Neural cell (in vitro differentiated cells): ENCODE results near the gene TSPYL6. TPM values are rescaled to one million over a fixed set of nuclear protein-coding genes. Genes with fewer than 3 reads are reported as not detected.
"Not testable (repeated sequence)": the region's sequence is repeated elsewhere in the genome, so short reads cannot be mapped to it uniquely, and the experiment has no call there.

Source experiments
- H2AFZ ChIP-seq: fragments of 200-600, 300-800 bp; sonication (generic), shearing (Covaris generic); 2 replicates; pipeline ENCODE4 v1.6.0; 2014; ENCODE audit warnings: low read depth, mild to moderate bottlenecking, antibody characterized with exemption, low read length, moderate library complexity
- H3F3A ChIP-seq: fragments of 200-600 bp; shearing (Covaris generic); 2 replicates; pipeline ENCODE4 v1.6.1; 2016; ENCODE audit warnings: mild to moderate bottlenecking, moderate library complexity, mixed read lengths, antibody characterized with exemption, low read length; ENCODE audit not compliant: insufficient read depth, poor library complexity, severe bottlenecking
- H3K27ac ChIP-seq: fragments of 200-600, 300-800 bp; sonication (generic), shearing (Covaris generic); 2 replicates; pipeline ENCODE4 v1.5.1; 2014; ENCODE audit warnings: mild to moderate bottlenecking, low read length, moderate library complexity
- H3K27me3 ChIP-seq: fragments of 300-800, 200-600 bp; sonication (generic), shearing (Covaris generic); 2 replicates; pipeline ENCODE4 v1.6.0; 2014; ENCODE audit warnings: mild to moderate bottlenecking, low read depth, low read length, moderate library complexity; ENCODE audit not compliant: insufficient read depth
- H3K36me3 ChIP-seq: fragments of 300-800, 200-600 bp; sonication (generic), shearing (Covaris generic); 2 replicates; pipeline ENCODE4 v1.5.1; 2014; ENCODE audit warnings: mild to moderate bottlenecking, antibody characterized with exemption, low read length, moderate library complexity; ENCODE audit not compliant: insufficient read depth
- H3K4me2 ChIP-seq: fragments of 300-800, 200-600 bp; sonication (generic), shearing (Covaris generic); 2 replicates; pipeline ENCODE4 v1.6.0; 2014; ENCODE audit warnings: mild to moderate bottlenecking, low read length
- H3K4me3 ChIP-seq: fragments of 300-800, 200-600 bp; sonication (generic), shearing (Covaris generic); 2 replicates; pipeline ENCODE4 v1.5.1; 2014; ENCODE audit warnings: mild to moderate bottlenecking, low read length, moderate library complexity
- H3K79me2 ChIP-seq: fragments of 200-600 bp; shearing (Covaris generic); replicated peaks from 2 replicates; pipeline ENCODE4 v1.6.0; 2014; ENCODE audit warnings: mild to moderate bottlenecking, low read length, moderate library complexity; ENCODE audit not compliant: insufficient read depth
- H3K9ac ChIP-seq: fragments of 300-800, 200-600 bp; sonication (generic), shearing (Covaris generic); 2 replicates; pipeline ENCODE4 v1.6.1; 2016; ENCODE audit warnings: mild to moderate bottlenecking, low read length, mixed read lengths
- H3K9me2 ChIP-seq: fragments of 200-600 bp; shearing (Covaris generic); 2 replicates; pipeline ENCODE4 v1.6.1; 2016; ENCODE audit warnings: mild to moderate bottlenecking, low read length, mixed read lengths; ENCODE audit not compliant: insufficient read depth
- H3K9me3 ChIP-seq: fragments of 200-600, 300-800 bp; sonication (generic), shearing (Covaris generic); 2 replicates; pipeline ENCODE4 v1.6.1; 2016; ENCODE audit warnings: mild to moderate bottlenecking, mixed run types, low read length, moderate library complexity, mixed read lengths
- H4K20me1 ChIP-seq: fragments of 200-600 bp; shearing (Covaris generic); 2 replicates; pipeline ENCODE4 v1.6.1; 2016; ENCODE audit warnings: mild to moderate bottlenecking, mixed run types; ENCODE audit not compliant: insufficient read depth
- EP300 ChIP-seq: fragments of 450-650 bp; conservative IDR thresholded peaks from 2 replicates; pipeline ENCODE4 v1.6.1; 2014; ENCODE audit warnings: antibody characterized with exemption, mild to moderate bottlenecking, moderate library complexity; ENCODE audit not compliant: poor library complexity, severe bottlenecking
- EZH2 ChIP-seq: fragments of 200-600, 300-800 bp; shearing (Covaris generic), sonication (generic); IDR thresholded peaks from 2 replicates; pipeline ENCODE4 v1.6.1; 2014; ENCODE audit warnings: antibody characterized with exemption, low read length, borderline replicate concordance, mild to moderate bottlenecking; ENCODE audit not compliant: insufficient read depth, poor library complexity, severe bottlenecking
- MXI1 ChIP-seq: fragments of 450-650 bp; conservative IDR thresholded peaks from 2 replicates; pipeline ENCODE4 v1.6.1; 2014; ENCODE audit warnings: antibody characterized with exemption, mild to moderate bottlenecking; ENCODE audit not compliant: poor library complexity, severe bottlenecking
- POLR2AphosphoS5 ChIP-seq: IDR thresholded peaks from 2 replicates; pipeline ENCODE4 v1.6.1; 2012
- RAD21 ChIP-seq: fragments of 450-650 bp; conservative IDR thresholded peaks from 2 replicates; pipeline ENCODE4 v1.6.1; 2014; ENCODE audit warnings: antibody characterized with exemption, mild to moderate bottlenecking, moderate library complexity
- SMC3 ChIP-seq: fragments of 450-650 bp; conservative IDR thresholded peaks from 2 replicates; pipeline ENCODE4 v1.6.1; 2014; ENCODE audit warnings: antibody characterized with exemption, mild to moderate bottlenecking, moderate library complexity; ENCODE audit not compliant: poor library complexity
- TAF1 ChIP-seq: IDR thresholded peaks from 2 replicates; pipeline ENCODE4 v1.6.1; 2012; ENCODE audit warnings: low read depth
- polyA plus RNA-seq: library from polyadenylated mRNA; depleted of rRNA; stranded (reverse); fragments of >200 nt; gene quantifications from 2 replicates; pipeline ENCODE4 v1.2.3, GENCODE V29; 2014
- TF ChIP-seq, protein P1 (sequence below): fragments of 450-650 bp; IDR thresholded peaks from 2 replicates; pipeline ENCODE4 v1.5.1; 2014; ENCODE audit warnings: antibody characterized with exemption, mild to moderate bottlenecking, moderate library complexity; ENCODE audit not compliant: poor library complexity, severe bottlenecking
- TF ChIP-seq, protein P2 (sequence below): IDR thresholded peaks from 2 replicates; pipeline ENCODE4 v1.6.1; 2012; ENCODE audit warnings: borderline replicate concordance

TSPYL6 gene
- polyA plus RNA-seq, 1 donor from 2014 or later, result not detected

DNA sequence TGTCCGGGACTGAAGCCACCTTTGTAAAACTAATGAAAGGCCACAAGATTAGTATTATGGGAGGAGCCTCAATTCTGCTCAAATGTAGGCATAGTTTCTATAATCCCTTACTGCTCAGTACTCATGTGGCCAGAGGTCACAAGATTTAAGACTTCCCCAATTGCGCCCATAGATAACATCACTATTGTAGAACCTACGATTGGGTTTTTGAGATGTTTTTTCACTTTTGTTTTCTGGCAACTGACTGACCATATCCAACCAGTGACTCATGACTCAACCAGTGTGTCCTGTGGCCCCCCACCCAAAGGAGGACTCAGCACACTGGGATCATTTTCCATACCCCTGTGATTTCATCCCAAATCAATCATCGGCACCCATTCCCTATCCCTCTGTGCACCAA, 15.2 kb upstream of the TSPYL6 start:
- Histone ChIP-seq H2AFZ (no peak overlapping the region), H3F3A (no peaks in the 10 kb centered on the region), H3K27me3 (no peaks in the 10 kb centered on the region), H3K4me2 (no peak overlapping the region), H3K4me3 (no peak overlapping the region), H3K9me3 (no peaks in the 10 kb centered on the region), H3K9ac (no peak overlapping the region), H3K36me3 (no peaks in the 10 kb centered on the region), H3K79me2 (no peaks in the 10 kb centered on the region), H4K20me1 (no peaks in the 10 kb centered on the region), H3K9me2 (no peaks in the 10 kb centered on the region), H3K27ac (no peak overlapping the region)
- TF ChIP-seq SMC3 (no peak), RAD21 (no peak), EP300 (no peak)

DNA sequence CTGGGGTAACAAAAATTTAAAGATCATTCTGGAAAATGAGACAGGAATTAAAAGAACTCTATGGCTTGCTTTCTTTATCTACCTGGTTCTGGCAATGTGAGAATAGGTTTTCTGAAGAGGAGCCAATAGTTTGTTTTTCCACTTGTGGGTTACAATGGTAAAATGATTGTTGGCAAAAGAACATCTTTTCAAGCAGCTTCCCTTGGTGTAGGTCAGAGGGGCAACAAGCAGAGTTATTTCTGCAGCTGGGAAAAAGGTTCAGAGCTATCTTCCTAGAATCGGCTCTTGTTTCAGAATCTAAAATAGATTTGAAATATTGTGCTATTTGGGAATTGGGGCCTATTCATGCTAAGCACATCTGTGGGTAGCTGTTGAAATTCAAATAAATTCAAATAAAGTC, 11.5 kb upstream of the TSPYL6 start:
- Histone ChIP-seq H3K4me2 (no peak overlapping the region), H2AFZ (no peak overlapping the region), H3F3A (no peaks in the 10 kb centered on the region), H3K27me3 (no peaks in the 10 kb centered on the region), H3K79me2 (no peaks in the 10 kb centered on the region), H4K20me1 (no peaks in the 10 kb centered on the region), H3K36me3 (no peaks in the 10 kb centered on the region), H3K9me3 (no peaks in the 10 kb centered on the region), H3K9ac (no peak overlapping the region), H3K4me3 (no peak overlapping the region), H3K27ac (no peak overlapping the region), H3K9me2 (no peaks in the 10 kb centered on the region)
- TF ChIP-seq TAF1 (no peak), SMC3 (no peak), EZH2 (no peak), RAD21 (no peak), EP300 (no peak), MXI1 (no peak), POLR2AphosphoS5 (no peak)
- TF ChIP-seq, protein P1, sequence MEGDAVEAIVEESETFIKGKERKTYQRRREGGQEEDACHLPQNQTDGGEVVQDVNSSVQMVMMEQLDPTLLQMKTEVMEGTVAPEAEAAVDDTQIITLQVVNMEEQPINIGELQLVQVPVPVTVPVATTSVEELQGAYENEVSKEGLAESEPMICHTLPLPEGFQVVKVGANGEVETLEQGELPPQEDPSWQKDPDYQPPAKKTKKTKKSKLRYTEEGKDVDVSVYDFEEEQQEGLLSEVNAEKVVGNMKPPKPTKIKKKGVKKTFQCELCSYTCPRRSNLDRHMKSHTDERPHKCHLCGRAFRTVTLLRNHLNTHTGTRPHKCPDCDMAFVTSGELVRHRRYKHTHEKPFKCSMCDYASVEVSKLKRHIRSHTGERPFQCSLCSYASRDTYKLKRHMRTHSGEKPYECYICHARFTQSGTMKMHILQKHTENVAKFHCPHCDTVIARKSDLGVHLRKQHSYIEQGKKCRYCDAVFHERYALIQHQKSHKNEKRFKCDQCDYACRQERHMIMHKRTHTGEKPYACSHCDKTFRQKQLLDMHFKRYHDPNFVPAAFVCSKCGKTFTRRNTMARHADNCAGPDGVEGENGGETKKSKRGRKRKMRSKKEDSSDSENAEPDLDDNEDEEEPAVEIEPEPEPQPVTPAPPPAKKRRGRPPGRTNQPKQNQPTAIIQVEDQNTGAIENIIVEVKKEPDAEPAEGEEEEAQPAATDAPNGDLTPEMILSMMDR, result no peak
- TF ChIP-seq, protein P2, sequence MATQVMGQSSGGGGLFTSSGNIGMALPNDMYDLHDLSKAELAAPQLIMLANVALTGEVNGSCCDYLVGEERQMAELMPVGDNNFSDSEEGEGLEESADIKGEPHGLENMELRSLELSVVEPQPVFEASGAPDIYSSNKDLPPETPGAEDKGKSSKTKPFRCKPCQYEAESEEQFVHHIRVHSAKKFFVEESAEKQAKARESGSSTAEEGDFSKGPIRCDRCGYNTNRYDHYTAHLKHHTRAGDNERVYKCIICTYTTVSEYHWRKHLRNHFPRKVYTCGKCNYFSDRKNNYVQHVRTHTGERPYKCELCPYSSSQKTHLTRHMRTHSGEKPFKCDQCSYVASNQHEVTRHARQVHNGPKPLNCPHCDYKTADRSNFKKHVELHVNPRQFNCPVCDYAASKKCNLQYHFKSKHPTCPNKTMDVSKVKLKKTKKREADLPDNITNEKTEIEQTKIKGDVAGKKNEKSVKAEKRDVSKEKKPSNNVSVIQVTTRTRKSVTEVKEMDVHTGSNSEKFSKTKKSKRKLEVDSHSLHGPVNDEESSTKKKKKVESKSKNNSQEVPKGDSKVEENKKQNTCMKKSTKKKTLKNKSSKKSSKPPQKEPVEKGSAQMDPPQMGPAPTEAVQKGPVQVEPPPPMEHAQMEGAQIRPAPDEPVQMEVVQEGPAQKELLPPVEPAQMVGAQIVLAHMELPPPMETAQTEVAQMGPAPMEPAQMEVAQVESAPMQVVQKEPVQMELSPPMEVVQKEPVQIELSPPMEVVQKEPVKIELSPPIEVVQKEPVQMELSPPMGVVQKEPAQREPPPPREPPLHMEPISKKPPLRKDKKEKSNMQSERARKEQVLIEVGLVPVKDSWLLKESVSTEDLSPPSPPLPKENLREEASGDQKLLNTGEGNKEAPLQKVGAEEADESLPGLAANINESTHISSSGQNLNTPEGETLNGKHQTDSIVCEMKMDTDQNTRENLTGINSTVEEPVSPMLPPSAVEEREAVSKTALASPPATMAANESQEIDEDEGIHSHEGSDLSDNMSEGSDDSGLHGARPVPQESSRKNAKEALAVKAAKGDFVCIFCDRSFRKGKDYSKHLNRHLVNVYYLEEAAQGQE, result no peak

DNA sequence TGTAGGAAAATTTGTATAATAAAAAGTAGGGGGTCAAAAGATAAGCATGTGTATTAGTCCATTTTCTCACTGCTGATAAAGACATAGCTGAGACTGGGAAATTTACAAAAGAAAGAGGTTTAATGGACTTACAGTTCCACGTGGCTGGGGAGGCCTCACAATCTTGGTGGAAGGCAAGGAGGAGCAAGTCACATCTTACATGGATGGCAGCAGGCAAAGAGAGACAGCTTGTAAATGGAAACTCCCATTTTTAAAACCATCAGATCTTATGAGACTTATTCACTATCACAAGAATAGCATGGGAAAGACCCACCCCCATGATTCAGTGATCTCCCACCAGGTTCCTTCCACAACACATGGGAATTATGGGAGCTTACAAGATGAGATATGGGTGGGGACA, 9.1 kb upstream of the TSPYL6 start:
- H3K9me2 ChIP-seq, H3K9me3 ChIP-seq, H3K4me2 ChIP-seq, H3K36me3 ChIP-seq, H3K9ac ChIP-seq, H3K4me3 ChIP-seq, H3K27ac ChIP-seq, H4K20me1 ChIP-seq, H3F3A ChIP-seq, H3K79me2 ChIP-seq, H3K27me3 ChIP-seq, H2AFZ ChIP-seq: not testable (repeated sequence)
